Measurements from ENCODE around the gene ZDHHC11. TPM values are rescaled to one million over a fixed set of nuclear protein-coding genes. Genes with fewer than 3 reads are reported as not detected.
A peak's percentile ranks its signal among the peaks of the same experiment; 100 is the strongest.
"Not testable (repeated sequence)": the region's sequence is repeated elsewhere in the genome, so short reads cannot be mapped to it uniquely, and the experiment has no call there.

Gene ZDHHC11
- total RNA-seq, 1 experiment from 2014 or later, result 3.6 TPM

DNA sequence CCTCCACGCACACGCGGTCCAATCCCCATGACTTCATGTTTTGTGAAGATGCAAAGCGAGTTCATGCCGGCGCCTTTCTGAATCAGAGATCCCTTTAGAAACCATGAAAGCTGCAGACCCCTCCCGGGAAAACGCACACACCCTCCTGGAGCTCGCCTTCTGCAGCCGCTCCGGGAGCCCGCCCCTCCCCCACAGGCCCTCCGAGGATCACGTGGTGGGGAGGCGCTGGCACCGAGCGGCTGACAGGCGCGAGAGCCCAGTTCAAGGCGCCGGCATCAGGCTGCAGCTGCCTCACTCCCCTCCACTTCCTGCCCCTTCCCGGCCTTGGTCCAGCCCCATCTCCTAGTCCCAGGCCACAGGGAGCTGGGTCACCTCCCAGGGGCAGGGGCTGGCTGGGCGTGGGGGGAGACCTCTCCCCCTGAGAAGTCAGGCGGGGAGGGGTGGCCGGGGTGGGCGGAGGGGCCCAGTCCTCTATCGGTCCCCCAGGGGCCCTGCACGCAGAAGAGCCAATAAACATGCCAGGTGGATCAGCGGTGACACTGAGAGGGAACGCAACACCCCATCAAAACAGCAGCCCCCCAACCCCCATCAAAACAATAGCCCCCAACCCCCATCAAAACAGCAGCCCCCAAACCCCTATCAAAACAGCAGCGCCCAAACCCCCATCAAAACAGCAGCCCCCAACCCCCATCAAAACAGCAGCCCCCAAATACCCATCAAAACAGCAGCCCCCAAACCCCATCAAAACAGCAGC is 67.6 kb downstream of the ZDHHC11 start:
- CTCF ChIA-PET; H3K4me1 Mint-ChIP-seq (ENCODE audit: low read depth, unreplicated experiment); POLR2A ChIA-PET; H3K27me3 Mint-ChIP-seq (ENCODE audit: insufficient read depth, unreplicated experiment); intact Hi-C loops (cut with micrococcal nuclease; ENCODE audit: unreplicated experiment); H3K36me3 ChIP-seq (ENCODE audit: control insufficient read depth, insufficient read depth, low read length); H3K27ac Mint-ChIP-seq (ENCODE audit: unreplicated experiment); H3K9me3 ChIP-seq; BruUV-seq (replicated peaks); H3K4me3 ChIP-seq (ENCODE audit: low read depth, low read length); H3K27me3 ChIP-seq (replicated peaks; ENCODE audit: control insufficient read depth, insufficient read depth, low read length); H3K9me3 Mint-ChIP-seq (ENCODE audit: unreplicated experiment); H3K36me3 Mint-ChIP-seq (ENCODE audit: insufficient read depth, unreplicated experiment); H3K4me1 ChIP-seq: not testable (repeated sequence)
- peak in 1 of 2 experiments; percentile 32 for DNase-seq
- H3K4me3 Mint-ChIP-seq (ENCODE audit: unreplicated experiment), result peak overlapping the region; percentile 72

DNA sequence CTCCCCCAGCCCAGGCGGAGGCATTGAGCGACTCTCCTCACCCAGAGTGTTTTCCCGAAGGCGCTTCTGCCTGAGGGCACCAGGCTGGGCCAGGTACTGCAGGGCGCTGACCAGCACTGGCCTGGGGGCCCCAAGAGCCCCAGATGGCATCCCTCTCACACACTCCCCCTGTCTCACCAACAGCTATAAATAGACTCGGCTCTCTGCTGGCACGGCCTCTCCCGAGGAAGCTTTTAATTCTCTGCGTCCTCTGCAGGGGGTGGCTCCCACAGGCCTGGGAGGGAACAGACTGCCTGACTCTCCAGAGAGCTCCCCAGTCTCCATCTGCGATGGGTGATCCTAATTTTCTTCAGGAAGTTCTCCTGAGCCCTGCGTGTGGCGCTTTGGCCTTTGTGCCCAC is 68.4 kb downstream of the ZDHHC11 start:
- H3K27me3 Mint-ChIP-seq (ENCODE audit: insufficient read depth, unreplicated experiment); BruUV-seq (replicated peaks); POLR2A ChIA-PET; H3K9me3 ChIP-seq; H3K4me1 ChIP-seq; DNase-seq; H3K9me3 Mint-ChIP-seq (ENCODE audit: unreplicated experiment); H3K27me3 ChIP-seq (replicated peaks; ENCODE audit: control insufficient read depth, insufficient read depth, low read length); H3K27ac Mint-ChIP-seq (ENCODE audit: unreplicated experiment); intact Hi-C loops (cut with micrococcal nuclease; ENCODE audit: unreplicated experiment); H3K36me3 ChIP-seq (ENCODE audit: control insufficient read depth, insufficient read depth, low read length); H3K4me1 Mint-ChIP-seq (ENCODE audit: low read depth, unreplicated experiment); H3K36me3 Mint-ChIP-seq (ENCODE audit: insufficient read depth, unreplicated experiment); H3K4me3 ChIP-seq (ENCODE audit: low read depth, low read length); CTCF ChIA-PET; H3K4me3 Mint-ChIP-seq (ENCODE audit: unreplicated experiment): not testable (repeated sequence)

DNA sequence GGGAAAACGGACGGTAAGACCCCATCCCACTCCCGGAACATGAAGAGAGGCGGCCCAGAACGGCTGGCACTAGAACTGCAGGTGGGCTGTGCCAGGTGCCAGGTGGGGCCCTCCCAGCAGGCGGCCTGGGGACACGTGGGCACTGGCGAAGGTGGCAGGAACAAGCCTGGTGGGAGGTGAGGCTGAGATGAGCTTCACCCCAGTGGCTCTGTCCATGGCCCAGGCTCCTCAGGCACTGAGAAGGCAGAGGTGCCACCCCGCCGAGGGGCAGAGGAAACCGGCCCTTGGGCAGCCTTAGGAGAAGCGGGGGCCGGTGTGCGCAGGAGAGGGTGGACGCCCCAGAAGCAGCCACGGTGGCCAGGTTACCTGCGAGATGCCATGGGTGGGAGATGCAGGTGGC is 70.2 kb downstream of the ZDHHC11 start:
- H3K27me3 Mint-ChIP-seq (ENCODE audit: insufficient read depth, unreplicated experiment); DNase-seq; intact Hi-C loops (cut with micrococcal nuclease; ENCODE audit: unreplicated experiment); POLR2A ChIA-PET; H3K4me1 ChIP-seq; H3K4me1 Mint-ChIP-seq (ENCODE audit: low read depth, unreplicated experiment); H3K36me3 Mint-ChIP-seq (ENCODE audit: insufficient read depth, unreplicated experiment); H3K4me3 Mint-ChIP-seq (ENCODE audit: unreplicated experiment); H3K9me3 Mint-ChIP-seq (ENCODE audit: unreplicated experiment); BruUV-seq (replicated peaks); H3K36me3 ChIP-seq (ENCODE audit: control insufficient read depth, insufficient read depth, low read length); CTCF ChIA-PET; H3K27ac Mint-ChIP-seq (ENCODE audit: unreplicated experiment); H3K4me3 ChIP-seq (ENCODE audit: low read depth, low read length); H3K27me3 ChIP-seq (replicated peaks; ENCODE audit: control insufficient read depth, insufficient read depth, low read length); H3K9me3 ChIP-seq: not testable (repeated sequence)

DNA sequence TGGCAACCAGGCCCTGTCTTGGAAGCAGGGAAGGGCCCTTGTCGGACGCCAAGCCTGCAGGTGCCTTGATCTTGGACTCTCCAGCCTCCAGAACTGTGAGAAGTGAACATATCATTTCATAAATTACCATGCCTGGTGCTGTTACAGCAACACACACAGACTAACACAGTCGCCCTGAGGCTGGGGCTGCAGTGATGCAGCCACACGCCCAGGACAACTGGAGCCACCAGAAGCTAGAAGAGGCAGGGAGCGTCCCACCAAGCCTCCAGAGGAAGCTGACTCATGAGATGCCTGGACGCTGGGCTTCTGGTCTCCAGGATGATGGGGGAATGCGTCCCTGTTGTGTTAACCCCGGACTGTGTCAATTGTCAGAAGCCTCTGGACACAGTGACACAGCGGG is 71.8 kb downstream of the ZDHHC11 start:
- H3K36me3 Mint-ChIP-seq (ENCODE audit: insufficient read depth, unreplicated experiment); POLR2A ChIA-PET; H3K27me3 ChIP-seq (replicated peaks; ENCODE audit: control insufficient read depth, insufficient read depth, low read length): not testable (repeated sequence)

DNA sequence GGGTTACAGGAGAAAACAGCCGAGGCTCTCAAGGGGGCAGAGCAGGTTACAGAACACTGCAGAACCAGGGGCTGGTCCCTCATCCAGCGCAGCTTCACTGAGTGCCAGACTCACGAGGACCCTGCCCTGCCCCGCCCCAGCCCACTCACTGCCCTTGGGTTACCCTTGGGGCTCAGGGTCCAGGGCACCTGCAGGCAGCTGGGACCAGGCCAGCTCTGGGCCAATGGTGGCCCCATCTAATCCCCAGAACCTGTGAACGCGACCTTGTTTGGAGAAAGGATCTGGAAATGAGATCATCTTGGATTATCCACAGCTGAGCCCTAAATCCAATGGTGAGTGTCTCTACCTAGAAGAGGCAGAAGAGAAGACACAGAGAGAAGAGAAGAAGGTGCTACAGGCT is 72.4 kb downstream of the ZDHHC11 start:
- H3K36me3 ChIP-seq (ENCODE audit: control insufficient read depth, insufficient read depth, low read length); H3K27ac Mint-ChIP-seq (ENCODE audit: unreplicated experiment); H3K9me3 Mint-ChIP-seq (ENCODE audit: unreplicated experiment); H3K9me3 ChIP-seq; H3K4me3 ChIP-seq (ENCODE audit: low read depth, low read length); CTCF ChIA-PET; H3K27me3 Mint-ChIP-seq (ENCODE audit: insufficient read depth, unreplicated experiment); H3K27me3 ChIP-seq (replicated peaks; ENCODE audit: control insufficient read depth, insufficient read depth, low read length); H3K4me1 Mint-ChIP-seq (ENCODE audit: low read depth, unreplicated experiment); H3K4me3 Mint-ChIP-seq (ENCODE audit: unreplicated experiment); H3K4me1 ChIP-seq; H3K36me3 Mint-ChIP-seq (ENCODE audit: insufficient read depth, unreplicated experiment); DNase-seq; intact Hi-C loops (cut with micrococcal nuclease; ENCODE audit: unreplicated experiment); POLR2A ChIA-PET; BruUV-seq (replicated peaks): not testable (repeated sequence)

More for the DNA sequence above, 71.8 kb downstream of the ZDHHC11 start:
- intact Hi-C loops (cut with micrococcal nuclease; ENCODE audit: unreplicated experiment); H3K4me3 Mint-ChIP-seq (ENCODE audit: unreplicated experiment); DNase-seq; H3K9me3 Mint-ChIP-seq (ENCODE audit: unreplicated experiment); H3K4me1 Mint-ChIP-seq (ENCODE audit: low read depth, unreplicated experiment); H3K4me3 ChIP-seq (ENCODE audit: low read depth, low read length); H3K36me3 ChIP-seq (ENCODE audit: control insufficient read depth, insufficient read depth, low read length); H3K9me3 ChIP-seq; BruUV-seq (replicated peaks); H3K4me1 ChIP-seq; H3K27me3 Mint-ChIP-seq (ENCODE audit: insufficient read depth, unreplicated experiment); H3K27ac Mint-ChIP-seq (ENCODE audit: unreplicated experiment); CTCF ChIA-PET: not testable (repeated sequence)
